GM21717 (cell line): ENCODE data around the gene SCAF1.

Experiments
- ATAC-seq: cut with Tn5 transposase; IDR thresholded peaks from one replicate; pipeline ENCODE4 v1.9.1; 2021; ENCODE audit warnings: mild to moderate bottlenecking, moderate library complexity; ENCODE audit not compliant: unreplicated experiment

The SCAF1 gene

DNA sequence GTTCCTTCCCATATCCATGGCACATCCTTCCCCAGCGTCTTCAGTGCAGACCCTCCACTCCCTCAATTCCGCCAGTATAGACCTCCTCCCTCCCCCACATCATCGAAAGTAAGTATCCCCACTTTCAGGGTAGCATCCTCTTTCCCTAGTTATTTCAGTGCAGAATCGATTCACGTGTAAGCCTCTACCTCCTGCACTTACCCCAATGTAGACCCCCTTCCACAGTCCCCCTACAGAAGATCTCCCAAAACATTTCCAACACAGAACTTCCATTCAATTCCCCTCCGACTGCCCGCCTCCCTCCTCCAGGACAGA lies 23.0 kb downstream of the SCAF1 start:
- ATAC-seq = no peak

DNA sequence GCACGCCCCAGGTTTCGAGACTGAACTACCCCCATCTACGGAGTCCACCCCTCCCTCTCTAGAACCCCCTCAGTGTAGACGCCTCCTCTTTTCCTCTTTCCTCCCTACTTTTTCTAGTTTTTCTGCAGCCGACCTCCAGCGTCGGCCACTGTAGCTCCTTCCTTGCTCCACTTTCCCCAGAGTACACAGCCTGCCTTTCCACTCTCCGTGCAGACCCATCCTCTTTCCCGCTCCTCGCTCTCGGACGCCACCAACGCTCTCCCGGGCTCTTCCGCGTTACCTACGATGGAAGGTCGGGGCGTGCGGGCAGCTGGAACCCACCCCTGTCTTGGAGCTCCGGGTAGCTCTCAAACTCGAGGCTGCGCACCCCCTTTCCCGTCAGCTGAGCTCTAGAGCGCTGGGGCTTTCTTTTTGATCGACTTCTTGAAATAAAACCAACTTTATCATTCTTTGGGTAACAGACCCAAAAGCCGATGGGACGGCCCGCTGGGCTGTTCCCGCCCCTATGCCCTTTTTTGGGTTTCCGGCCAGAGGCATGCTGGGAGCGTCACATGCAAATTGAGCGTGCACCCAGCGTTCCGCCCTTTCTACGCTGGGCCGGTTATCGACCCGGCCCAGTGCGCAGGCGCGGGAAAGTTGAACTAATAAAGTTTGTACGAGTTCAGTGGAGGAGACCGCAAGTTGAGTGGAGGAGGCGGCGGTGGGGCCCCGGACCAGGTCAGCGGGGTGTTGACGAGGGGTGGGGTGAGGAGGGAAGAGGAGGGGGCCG lies 23.5 kb downstream of the SCAF1 start, which contains the start of the genes BCL2L12 and IRF3:
TSS of gene BCL2L12 (plus strand) at position 583 of the 769 bp plus-strand sequence. CDS start 760 bp downstream, outside the sequence.
TSS of gene IRF3 (minus strand) at position 507 of the 769 bp plus-strand sequence. CDS start 1,019 bp downstream, outside the sequence.
- ATAC-seq = peak; percentile 51

DNA sequence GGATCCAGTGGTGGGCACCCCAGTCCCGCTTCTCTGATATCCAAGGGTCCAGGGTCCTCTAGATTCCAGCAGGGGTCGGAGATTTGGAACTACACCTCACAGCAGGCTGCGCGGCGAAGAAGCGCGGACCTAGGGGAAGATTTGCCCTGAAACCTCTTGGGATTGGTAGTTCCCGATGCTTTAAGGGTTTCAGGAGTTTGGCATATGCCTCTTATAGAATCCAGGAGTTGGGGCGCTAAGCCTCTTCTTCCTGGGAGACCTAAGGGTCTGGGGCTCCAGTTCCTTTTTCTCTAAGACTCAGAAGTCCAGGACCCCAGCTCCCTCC lies 24.1 kb downstream of the SCAF1 start:
- ATAC-seq = no peak

DNA sequence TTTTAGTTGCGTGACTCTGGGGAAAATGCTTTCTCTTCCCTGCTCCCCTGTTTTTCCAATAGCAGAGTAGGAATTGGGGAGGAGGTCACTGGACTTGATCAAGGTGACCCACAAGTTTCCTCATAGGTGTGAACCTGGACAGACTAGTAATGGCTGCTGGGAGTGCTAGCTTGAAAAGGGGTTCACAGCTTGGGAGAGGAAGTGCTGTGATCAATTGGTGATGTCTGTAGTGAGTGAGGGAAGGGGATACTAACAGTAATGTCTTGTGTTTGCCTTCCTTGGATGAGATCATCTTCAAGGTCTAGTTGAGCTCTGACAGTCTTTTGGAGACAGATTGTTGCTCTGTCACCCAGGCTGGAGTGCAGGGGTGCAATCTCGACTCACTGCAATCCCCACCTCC lies 25.5 kb downstream of the SCAF1 start:
- no peak for ATAC-seq

DNA sequence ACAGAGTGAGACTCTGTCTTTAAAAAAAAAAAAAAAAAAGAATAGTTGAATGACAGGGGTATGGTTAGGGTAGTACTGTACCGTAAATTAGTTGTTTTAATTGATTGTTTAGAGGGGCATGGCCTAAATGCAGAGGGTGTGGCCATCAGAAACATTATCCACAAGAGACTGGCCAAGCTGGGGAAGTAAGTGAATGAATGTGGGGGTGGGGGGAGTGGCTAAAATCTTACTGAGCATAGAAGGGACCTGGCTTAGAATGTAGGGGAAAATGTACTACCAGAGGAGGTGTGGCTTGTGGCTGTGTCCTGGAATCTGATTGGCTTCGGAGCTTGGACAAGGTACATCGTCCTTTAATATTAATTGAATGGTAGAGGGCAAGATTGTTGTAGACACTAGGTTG lies 27.5 kb downstream of the SCAF1 start:
- ATAC-seq = no peak

DNA sequence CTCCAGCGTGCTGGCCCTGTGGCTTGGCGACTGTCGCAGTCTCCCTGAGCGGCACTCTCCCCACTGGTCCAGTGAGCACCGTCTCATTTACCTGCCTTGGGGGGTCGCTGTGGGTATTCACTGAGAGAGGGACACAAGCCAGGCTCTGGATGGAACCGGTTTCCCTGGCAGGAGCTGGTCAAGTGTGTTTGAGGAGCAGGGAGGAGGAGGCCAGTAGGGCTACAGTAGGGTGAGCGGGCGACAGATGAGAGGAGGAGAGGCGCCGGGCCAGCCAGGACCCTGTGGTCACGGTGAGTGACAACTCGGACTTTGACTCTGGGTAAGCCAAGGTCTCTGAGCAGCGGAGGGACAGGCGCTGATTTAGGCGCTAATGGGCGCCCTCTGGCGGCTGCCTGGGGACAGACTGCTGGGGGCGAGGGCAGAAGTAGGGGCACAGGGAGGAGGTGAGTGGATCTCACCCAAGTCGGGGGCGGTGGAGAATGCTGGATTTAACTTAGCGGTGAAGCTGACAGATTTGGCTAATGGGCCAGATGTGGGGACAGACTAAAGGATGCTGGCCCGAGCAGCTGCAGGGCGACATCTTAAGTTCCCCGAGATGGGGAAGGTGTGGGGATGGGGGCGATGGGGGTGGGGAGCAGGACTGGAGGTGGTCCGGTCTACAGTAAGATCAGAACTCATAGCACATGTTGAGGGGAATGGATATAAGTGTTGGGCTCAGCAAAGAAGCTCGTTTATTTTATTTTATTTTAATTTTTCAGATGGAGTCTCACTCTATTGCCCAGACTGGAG lies 30.3 kb downstream of the SCAF1 start:
- no peak for ATAC-seq

DNA sequence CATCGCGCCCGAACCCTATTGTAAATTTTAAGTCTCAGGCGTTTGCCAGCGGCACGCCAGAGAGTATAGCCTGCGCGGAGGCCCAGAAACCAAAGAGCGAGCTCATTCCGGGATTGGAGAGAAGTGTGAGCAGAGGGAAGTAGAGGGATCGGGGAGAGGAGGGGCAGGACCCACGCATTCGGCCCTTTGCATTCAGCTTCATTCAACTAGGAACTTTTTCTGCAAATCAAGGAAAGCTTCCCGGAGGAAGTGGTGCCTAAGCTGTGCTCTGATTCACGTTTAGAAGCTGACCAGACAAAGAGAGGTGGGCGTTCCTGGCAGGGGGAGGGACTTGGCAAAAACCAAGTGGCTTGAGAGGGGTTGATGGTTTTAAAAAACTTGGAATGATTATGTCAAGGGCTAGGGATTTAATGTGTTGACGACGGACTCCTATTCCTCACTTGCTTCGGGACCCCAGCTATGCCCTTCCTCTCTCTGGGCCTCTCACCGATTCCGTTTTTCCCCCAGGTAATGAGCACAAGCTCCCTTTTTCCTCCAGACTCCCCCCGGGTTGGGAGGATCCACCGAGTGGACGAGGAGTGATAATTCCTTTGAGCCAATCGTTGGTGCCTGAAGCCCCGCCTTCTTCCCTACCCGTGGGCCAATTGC lies 34.3 kb downstream of the SCAF1 start:
- ATAC-seq = no peak

DNA sequence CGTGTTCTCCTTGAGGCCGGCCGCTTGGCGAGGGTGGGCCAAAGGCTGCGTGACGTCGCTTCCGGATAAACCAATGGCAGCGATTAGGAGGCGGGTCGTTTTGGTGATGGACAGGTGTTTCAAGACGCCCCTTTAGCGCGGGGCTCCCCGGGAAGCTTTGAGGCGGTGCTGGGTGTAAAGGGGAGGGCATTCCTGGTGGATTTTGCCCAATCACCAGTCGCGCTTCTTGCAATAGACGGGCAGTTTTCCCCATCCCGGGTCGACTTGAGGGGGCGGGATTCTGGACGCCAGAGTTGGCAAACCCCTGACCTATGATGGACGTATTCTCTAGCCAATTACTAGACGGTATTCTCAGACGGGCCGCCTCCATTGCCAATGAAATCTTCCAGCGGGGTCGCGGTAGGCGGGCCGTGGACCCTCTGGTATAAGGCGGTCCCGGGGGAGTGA lies 34.8 kb downstream of the SCAF1 start:
- peak; percentile 55 for ATAC-seq

DNA sequence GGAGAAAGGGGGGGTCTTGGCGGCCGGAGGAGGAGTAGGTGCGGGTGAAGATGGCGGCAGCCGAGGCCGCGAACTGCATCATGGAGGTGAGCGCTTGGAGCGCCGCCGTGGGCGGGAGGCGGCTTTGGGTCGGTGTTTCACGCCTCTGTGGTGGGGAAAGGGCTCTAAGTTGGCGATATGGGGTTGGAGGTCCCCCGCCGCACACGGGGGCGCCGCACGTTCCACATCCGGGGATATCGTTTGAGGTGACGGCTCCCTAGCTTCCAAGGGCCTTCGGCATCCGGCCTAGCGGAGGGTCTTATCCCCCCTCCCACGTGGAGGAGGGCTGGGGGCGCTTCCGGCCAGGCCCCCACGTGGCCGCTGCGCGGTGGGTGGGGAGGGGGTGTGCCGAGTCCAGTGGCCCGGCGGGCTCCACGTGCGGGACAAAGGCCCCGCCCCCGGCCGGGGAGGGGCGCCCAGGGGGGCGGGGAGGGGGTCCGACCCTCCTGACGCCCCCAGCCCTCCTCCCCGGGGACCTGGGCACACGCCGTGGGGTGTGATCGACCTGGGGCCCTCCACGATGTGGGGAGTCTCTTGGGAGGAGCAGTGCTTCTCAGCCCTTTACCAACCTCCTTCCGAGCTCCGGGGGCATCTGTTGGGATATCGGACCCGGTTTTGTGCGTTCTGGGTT lies 35.4 kb downstream of the SCAF1 start, which contains the start of gene PRMT1:
TSS of gene PRMT1 (plus strand) at position 41 of the 670 bp plus-strand sequence. CDS start at position 51, 10 bp downstream.
- ATAC-seq = peak; percentile 2

DNA sequence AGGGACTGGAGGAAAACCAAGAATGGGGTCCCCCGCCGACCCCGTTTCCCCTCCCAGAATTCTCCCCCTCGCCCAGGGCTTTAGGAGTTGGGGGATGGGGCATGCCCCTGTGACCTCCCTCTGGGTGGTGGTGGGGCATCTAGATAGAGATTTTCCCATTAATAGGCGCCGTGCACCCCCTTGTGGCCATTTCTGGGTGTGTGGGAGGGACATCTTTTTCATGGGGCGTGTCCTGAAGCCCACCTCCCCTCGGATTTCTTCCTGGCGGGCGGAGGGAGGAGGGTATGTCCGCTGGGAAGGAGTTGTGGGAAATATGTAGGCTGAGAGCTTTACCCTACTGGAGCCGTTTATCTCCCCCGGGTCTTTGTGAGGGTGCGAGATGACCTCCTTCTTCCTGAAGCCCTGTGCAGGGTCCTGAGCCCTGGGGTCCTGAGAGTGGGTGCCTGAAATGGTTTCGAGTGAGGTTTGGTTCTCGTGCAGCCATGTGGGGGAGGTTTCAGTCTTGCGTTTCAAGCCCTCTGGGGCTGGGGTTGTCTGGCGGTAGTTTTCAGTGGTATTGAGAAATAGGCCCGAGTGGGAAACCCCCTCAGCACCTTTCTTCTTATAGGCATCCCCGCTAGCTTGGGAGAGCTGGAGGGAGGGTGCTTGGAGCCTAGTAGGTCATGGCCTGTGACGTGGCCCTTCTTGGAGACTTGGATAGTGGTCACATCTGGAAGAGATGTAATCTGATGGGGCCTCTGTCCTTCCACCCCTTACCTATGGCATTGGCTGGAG lies 36.1 kb downstream of the SCAF1 start:
- no peak for ATAC-seq

DNA sequence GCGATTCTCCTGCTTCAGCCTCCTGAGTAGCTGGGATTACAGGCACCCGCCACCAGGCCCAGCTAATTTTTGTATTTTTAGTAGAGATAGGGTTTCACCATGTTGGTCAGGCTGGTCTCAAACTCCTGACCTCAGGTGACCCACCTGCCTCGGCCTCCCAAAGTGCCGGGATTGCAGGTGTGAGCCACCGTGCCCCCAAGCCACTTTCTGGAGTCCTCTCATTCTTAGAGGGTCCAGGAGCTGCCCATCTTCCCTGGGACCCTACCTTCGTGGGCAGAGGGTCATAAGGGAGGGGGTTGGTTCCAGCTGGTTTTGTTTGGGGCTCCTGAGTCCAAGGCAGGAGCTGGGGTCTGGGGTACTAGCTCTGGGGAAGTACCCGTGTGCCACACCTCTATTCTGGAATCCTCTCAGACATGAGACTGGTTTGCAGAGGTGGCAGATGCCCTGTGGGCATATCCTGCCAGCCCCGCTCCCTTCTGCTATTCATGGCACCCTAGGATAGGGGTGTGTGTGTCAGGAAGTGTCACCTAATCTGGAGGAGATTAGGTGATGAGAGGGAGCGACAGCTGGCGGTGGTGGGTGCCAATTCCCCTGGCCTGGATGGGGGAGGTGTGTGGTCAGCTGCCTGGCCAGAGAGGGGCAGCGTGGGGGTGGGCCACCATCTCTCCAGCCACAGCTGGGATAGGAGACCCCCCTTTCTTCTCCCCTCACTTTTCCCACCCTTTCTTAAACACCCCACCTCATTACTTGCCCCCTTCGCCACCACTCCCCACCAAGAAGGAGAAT lies 37.2 kb downstream of the SCAF1 start:
- no peak for ATAC-seq

DNA sequence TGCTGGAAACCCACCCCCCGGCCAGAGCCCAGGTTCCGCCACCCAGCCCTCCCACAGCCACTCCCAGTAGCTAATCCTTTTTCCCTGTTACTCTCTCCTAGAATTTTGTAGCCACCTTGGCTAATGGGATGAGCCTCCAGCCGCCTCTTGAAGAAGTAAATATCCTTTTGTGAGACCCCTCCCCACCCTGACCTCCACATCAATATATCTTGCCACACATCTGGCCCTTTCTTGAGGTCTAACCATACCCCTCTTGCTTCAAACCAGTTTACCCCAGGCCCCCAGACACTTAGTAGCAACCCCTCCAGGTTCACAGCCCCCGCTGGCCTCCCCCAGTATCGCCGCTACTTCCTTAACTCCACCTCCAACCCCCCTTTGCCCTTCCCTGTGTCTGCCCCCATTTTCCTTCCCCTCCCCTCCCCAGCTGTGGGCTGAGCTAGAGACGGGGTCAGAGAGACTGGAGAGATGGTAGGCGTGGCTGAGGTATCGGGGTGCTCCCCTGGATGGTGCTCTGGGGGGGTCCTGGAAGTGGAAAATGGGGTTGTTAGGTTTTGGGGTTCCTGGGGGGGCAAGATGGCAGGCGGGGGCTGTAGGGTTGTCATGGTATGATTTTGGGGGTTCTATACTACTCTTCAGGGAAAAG lies 37.9 kb downstream of the SCAF1 start:
- ATAC-seq = no peak

DNA sequence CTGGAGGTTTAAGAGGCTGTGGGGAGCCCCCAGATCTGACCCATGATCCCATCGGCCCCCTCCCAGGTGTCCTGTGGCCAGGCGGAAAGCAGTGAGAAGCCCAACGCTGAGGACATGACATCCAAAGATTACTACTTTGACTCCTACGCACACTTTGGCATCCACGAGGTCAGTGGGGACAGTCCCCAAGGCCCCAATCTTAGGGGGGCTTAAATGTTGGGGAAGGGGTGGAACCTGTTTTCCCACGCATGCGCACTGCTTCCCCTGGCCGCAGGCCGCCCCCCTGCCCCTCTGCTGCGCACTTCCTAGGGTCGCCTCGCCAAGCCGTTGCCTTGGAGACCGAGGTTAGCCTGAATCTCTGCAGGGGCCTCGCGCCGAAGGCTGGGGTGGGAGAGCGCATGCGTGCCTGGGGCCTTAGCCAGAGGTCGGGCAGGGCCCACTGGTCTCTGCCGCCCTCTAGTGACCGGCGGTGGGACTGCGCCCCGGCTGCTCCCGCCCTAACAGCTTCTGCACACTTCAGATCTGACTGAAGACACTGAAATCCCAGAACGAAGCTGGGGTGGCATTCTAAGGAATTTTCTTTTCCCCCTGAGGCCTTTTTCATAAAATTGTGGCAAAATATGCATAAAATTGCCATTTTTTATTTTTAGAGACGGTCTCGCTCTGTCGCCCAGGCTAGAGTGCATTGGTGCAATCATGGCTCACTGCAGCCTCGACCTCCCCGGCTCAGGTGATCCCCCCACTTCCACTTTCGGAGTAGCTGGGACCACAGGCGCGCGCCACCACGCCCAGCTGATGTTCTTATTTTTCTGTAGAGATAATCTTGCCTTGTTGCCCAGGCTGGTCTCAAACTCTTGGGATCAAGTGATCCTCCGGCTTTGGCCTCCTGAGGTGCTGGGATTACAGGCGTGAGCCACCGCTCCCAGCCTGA lies 38.7 kb downstream of the SCAF1 start:
- ATAC-seq = no peak

DNA sequence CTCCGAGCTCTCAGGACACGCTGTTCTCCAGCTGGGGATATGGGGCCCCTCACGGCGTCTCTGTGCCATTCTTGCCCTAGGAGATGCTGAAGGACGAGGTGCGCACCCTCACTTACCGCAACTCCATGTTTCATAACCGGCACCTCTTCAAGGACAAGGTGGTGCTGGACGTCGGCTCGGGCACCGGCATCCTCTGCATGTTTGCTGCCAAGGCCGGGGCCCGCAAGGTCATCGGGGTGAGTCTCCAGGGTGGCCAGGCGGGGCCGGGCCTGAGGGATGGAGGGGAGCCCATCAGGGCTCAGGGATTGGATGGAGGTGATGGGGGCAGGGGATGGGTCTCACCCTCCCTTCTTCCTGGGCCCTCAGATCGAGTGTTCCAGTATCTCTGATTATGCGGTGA lies 39.8 kb downstream of the SCAF1 start:
- ATAC-seq = no peak

DNA sequence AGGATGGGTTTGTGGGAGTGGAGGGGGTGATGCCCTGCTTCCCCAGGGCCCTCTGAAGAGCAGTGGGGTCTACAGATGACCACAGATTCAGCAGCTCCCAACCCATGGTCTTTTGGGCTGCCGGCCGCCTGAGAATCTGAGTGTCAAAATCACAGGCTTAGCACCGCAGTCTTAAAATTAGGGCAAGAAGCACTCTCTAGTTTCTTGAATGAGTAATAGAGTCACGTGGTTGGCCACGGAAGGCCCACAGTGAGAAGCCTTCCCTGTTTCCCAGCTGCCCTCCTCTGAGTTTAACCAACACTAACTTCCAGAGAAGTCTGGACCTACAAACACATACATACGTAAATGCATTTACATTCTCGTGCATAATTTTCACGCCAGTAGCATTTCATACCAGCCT lies 40.3 kb downstream of the SCAF1 start:
- no peak for ATAC-seq

DNA sequence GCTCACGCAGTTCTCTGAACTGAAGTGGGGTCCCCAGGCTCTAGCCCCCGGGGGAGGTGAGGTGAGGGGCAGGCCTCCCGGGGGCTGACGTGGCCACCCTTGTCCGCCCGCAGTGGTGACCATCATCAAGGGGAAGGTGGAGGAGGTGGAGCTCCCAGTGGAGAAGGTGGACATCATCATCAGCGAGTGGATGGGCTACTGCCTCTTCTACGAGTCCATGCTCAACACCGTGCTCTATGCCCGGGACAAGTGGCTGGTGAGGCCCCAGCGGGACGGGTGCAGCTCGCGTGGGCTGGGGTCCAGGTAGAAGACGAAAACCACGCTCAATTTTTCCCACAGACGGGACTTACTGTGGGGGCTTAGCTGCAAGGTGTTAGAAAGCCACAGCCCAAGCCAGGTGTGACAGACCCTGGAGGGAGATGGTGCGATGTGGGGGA lies 41.8 kb downstream of the SCAF1 start:
- no peak for ATAC-seq

DNA sequence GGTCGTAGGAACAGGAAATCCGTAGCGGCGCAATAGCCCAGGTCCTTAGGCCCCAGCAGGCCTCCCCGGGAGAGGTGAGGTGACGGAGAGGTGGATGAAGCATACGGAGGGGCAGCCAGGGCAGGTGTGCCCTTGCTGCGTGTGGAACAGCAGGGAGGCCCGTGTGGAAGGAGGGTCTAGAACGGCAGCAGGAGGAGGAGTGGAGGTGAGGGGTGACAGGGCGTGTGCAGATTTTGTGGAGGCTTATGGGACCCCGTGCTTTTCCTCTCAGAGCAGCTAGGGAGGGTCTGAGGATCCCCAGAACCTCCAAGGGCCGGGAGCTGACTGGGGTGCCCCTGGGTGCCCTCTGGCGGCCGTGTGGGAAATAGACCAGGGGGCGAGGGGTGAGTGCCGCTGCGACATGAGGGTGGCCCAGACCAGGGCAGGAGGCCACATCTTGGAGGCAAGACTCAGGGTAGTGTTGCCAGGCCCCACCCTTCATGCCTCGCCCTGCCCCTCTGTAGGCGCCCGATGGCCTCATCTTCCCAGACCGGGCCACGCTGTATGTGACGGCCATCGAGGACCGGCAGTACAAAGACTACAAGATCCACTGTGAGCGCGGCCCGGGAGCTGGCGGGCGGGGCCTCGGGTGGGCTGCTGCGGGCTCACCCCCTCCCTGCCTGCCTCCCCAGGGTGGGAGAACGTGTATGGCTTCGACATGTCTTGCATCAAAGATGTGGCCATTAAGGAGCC lies 42.4 kb downstream of the SCAF1 start:
- no peak for ATAC-seq
